ENCODE measurements around the gene OR4C6.

OR4C6 gene

DNA sequence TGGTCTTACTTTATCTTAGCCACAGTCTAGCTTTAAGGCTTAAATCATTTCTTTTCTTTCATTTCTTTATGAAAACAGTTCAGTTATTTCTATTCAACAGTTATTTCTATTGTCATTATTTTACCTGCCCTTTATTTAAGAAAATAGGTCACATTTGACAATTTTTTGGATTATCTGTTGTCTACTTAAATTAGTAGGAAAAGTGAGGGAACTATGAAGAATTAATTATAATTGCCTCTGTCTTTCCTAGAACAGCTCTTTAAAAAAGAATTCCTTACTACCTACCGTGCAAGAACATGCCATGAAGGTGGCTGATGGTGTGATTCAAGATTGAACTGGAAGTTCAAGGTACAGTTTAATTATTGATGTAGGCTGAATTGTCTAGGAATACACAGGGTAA is at the start of gene OR4C6:
OR4C6 (plus strand) TSS at position 301 of the 400 bp plus-strand sequence. CDS start 2,966 bp downstream, outside the sequence.
- no peak for DNase-seq

DNA sequence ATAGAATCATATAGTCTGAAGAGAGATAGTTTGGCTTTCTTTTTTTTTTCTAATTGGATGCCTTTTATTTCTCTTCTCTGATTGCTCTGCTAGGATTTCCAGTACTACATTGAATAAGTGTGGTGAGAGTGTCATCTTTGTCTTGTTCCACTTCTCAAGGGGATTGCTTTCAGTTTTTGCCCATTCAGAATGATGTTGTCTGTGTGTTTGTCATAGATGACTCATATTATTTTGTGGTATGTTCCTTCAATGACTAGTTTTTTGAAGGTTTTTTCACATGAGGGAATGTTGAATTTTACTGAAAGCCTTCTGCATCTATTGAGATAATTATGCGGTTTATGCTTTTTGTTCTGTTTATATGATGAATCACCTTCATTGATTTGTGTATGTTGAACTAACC is 37.5 kb upstream of the OR4C6 start:
- DNase-seq: no peak

DNA sequence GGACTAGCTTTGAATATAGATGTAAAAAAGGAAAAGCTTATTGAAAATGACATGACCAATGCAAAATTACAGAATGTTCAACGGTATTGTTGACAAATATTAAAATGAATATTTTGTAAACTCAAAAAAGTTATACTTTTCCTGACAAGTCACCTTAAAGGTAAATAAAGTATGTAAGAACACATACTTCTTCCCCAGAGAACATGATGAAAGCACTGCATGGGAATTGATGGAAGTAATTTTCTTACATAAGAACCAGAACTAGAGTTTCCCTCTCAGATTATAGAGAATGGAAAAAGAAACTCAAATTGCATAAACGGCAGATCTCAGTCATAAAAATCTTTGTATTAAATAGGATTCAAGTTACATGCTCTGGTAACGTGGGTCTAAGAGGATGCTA is 27.2 kb upstream of the OR4C6 start, which contains the start of gene OR4P4:
OR4P4 (plus strand) TSS at position 301 of the 400 bp plus-strand sequence.
- DNase-seq: no peak

DNA sequence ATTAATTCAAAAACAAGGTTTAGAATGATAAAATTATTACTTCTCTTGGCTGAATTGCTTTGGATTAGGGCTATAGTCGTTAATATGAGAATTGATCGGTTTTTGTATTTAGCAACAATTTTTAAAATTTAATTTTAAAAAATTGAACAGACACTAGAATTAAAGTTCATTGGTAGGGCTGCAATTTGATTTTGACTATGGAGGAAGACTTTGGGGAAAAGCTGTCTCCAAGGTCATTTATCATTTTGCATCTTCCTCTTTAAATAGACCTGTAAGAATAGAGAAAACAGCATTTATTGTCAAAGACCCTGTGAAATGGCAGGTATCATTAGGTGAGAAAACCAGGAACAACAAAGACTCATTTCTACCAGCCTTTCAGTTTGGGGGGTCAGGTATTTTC is 14.0 kb upstream of the OR4C6 start, which contains the start of gene OR4S2:
OR4S2 (plus strand) TSS at position 301 of the 400 bp plus-strand sequence. CDS start 2,577 bp downstream, outside the sequence.
- DNase-seq: no peak

DNA sequence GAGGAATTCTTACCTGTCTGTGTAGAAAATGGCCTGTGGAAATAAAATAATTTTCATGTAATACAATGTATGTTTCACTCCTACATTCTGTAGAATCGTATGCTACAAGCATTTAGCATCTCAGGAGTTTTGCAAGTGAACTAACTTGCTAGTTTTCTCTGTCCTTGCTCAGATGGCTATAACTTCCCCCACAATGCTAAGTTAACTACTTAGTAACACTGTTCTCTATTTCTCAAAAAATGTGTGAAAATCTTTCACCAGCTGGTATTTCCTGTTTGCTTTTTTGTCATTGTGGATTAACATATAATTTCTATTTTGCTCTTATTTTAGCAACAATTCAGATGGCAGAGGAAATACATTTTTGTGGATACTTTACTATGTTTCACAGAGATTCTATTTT is 9.4 kb upstream of the OR4C6 start:
- DNase-seq: no peak

DNA sequence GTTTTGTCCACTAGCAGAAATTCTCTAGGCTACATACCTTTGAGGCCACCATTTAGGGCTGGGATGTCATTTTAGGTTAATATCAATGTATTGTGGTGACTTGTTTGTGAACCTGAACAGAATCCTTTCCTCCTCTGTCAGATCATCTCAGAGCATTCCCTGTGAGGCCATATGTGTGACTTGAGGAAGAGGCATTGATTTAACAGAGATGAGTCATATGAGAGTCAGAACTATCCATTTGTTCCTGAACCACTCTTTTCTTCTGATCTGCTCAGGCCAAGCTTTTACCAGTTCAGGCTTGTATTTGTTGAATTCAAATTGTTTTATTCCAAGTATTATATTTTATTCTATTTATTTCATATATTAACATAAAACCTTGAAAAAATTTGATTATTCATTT is 6.9 kb upstream of the OR4C6 start:
- no peak for DNase-seq

DNA sequence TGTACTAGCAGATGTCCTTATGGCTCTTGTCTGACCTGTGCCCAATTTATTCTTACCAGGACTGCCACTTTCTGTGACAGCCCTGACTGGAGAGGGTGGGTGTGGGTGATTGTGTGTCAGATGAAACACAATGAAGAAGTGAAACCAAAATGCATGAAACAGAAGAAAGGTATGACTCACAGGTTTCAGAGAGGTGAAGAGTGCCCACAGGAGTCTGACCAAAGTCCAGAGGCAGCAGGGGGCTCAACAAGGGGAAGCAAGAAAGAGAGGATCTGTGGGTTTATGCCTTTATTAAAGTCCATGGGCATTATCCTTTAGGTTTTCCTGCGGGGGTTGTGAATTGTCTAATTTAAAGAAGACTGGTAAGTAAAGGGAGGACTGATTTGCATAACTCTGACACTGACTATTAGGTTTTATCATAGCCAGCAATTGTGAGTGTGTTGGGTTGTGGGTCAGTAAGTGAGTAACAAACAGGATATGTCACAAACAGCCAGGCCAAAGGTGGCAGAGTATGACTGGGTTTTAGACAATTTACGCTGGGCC is 3.9 kb upstream of the OR4C6 start:
- DNase-seq: no peak

DNA sequence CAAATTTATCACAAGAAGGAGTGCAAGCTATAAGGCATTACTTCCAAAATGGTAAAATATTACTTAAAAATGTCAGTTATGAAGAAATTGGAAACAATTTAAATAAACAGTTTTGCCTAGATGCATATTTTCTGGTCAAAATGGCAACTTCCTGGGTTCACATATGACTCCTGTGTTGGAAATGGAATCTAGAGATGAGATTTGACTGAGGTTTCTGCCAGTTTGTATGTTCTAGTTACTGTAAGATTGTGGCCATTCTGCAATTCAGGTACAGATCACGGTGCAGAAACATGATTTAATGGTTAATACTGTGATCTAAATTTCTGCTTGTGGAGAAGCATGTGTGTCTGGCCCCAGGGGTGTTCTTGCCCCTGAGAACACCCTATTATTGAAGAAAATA is 3.4 kb upstream of the OR4C6 start:
- no peak for DNase-seq

DNA sequence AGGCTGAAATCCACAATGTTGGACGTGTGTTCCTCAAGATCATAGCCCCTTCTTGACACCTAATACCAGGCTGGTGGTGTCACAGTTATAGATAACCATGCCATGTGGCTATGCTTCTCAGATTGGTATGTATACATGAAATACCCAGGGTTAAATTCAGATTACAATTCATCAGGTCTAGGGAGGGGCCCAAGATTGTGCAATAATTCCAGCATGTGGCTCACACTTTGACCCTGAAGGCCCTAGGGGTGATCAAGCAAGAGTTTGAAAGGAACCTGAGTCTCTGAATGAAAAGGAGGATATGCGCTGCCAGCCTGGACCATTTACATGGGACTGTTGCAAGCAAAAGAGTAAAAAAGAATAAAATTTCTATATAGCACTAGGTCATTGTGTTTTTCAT is 7.4 kb downstream of the OR4C6 start:
- DNase-seq: no peak

DNA sequence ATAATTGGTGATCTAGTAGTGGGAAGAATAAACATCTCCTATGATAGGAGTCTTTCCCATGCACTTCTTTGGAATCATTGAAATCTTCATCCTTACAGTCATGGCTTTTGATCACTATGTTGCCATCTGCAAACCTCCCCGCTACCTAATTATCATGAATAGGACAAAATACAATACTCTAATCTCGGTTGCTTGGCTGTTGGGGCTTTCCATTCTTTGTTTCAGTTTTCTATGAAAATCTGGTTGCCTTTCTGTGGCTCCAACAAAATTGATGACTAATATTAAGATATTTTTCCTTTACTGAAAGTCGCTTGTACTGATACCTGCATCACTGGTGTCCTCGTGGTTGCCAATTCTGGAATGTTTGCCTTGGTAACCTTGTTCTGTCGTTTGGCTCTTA is 11.9 kb downstream of the OR4C6 start:
- no peak for DNase-seq

DNA sequence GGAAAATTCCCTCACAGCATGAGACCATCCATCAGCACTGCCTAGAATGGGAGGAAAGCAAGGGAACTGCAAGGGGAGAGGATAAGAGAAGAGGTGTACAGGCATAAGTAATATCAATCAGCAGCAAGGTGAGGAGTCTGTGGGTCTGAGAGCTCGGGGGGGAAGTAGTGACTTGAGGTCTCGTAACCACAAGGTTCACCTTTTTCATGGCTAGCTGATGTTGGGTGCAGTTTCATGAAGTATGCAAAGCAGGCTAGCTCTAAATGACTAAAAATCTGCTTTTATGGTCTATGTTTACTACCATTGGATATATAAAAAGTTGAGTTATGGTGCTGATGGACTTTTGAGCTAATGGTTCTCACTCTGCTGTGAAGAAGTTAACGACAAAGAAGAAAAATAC is 35.8 kb downstream of the OR4C6 start:
- DNase-seq: no peak

DNA sequence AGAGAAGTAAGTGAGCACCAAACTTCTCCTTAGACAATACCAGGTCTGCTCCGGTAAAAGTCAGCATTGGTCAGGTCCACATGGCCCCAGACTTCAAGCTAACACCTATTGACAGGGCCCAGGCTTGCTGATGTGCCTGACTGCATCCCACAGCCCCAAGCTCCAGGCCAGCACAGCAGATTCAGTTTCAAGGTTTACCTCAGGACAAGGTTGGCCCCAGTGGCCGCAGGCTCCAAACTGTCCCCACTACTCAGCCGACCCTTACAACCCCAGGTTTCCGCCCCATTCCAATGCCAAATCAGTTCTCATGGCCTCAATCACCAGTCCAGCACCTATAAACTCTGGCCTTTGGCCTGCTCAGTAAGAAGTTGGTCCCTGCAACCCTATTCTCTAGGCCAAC is 39.4 kb downstream of the OR4C6 start:
- DNase-seq: no peak

DNA sequence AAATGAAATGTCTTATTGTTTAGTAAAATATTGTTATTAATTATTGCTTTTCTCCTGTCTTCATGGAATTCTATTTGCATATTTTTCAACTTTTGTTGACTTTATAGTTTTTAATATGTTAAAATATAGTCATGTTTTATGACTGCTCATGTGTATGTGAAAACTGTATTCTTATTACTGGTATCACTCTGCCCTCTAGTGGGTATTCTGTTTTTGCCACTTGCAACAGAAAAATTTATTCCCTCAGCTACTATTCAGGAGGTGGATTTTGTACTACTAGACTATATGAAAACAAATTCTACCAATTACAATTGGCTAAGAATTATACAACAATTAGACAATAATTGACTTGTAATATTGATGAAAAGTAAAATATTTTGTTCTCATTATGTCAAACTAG is 45.0 kb downstream of the OR4C6 start:
- DNase-seq: no peak

DNA sequence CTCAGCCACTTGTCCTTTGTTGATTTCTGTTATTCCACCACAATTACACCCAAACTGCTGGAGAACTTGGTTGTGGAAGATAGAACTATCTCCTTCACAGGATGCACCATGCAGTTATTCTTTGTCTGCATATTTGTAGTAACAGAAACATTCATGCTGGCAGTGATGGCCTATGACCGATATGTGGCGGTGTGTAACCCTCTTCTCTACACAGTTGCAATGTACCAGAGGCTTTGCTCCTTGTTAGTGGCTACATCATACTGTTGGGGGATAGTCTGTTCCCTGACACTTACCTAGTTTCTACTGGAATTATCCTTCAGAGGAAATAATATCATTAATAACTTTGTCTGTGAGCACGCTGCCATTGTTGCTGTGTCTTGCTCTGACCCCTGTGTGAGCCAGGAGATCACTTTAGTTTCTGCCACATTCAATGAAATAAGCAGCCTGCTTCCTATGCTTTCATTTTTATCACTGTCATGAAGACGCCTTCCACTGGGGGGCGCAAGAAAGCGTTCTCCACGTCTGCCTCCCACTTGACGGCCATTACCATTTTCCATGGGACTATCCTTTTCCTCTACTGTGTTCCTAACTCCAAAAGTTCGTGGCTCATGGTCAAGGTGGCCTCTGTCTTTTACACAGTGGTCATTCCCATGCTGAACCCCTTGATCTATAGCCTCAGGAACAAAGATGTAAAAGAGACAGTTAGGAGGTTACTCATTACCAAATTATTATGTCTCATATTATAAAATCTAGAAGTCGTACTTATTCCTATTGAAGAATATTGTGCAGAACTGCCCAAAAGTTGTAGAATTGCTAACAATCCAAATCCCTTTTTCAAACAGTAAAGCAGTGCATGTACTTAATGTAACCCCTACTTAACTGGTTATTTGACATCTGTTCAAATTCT is 53.2 kb downstream of the OR4C6 start:
- DNase-seq: no peak

All from stimulated activated naive CD4-positive, alpha-beta T cell (primary cell).